IPS-15b (cell line): ENCODE results near the gene SEMA4D.

Experiments
- H3K27me3 ChIP-seq: one replicate; pipeline ENCODE4 v1.6.1; 2013; ENCODE audit warnings: low read length; ENCODE audit not compliant: control insufficient read depth, insufficient read depth
- H3K36me3 ChIP-seq: one replicate; pipeline ENCODE4 v1.6.1; 2013; ENCODE audit warnings: low read length; ENCODE audit not compliant: control insufficient read depth, insufficient read depth
- H3K4me1 ChIP-seq: one replicate; pipeline ENCODE4 v1.6.1; 2013; ENCODE audit warnings: mild to moderate bottlenecking, low read length; ENCODE audit not compliant: control insufficient read depth, insufficient read depth
- H3K4me3 ChIP-seq: one replicate; pipeline ENCODE4 v1.5.1; 2013; ENCODE audit warnings: low read depth, low read length
- H3K9ac ChIP-seq: one replicate; pipeline ENCODE4 v1.6.1; 2013; ENCODE audit warnings: low read depth, mild to moderate bottlenecking, low read length
- H3K9me3 ChIP-seq: one replicate; pipeline ENCODE4 v1.6.1; 2013; ENCODE audit warnings: mild to moderate bottlenecking, low read length; ENCODE audit not compliant: control insufficient read depth, insufficient read depth

SEMA4D gene

DNA sequence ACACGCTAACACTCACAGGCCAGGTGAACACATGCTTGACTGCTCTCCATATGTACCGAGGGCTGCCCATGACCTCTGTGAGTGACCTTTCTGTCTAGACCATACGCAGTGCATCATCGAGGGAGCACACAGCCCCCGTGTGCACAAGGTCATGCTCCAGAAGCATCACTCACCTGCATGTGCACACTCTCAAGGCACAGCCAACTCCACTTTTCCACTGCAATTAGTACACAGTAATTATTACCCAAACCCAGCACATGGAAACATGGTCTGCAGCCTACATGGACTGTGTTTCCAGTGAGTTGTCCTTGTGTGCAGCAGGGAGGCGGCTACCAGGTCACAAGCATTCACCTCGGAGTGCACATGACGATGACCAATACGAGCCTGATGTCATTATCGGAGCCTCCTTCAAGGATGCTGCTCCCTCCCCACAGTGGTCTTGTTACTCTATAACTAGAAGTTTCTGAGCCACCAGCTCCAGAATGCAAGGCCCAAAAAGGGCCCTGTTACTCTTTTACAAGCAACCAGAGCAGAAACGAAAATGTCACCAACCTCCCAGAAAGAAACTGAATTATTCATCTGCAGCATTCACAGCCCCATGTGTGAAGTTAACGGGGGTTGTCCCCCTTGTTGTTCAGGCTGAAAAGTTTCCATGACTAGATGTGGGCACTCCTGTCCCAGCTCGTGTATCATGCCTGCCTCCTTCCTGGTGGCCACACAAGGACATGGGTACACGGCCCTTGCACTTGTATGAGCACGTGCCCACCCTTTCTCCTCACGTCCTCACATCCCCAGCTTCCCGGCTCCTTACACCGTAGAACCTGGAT is 31.2 kb downstream of the SEMA4D start:
- no peaks in the 10 kb centered on the region for H3K9me3 ChIP-seq
- no peak overlapping the region for H3K9ac ChIP-seq
- peaks cover 21% of the 10 kb centered on the region for H3K4me1 ChIP-seq
- no peak overlapping the region for H3K4me3 ChIP-seq
- no peaks in the 10 kb centered on the region for H3K36me3 ChIP-seq
- no peaks in the 10 kb centered on the region for H3K27me3 ChIP-seq

DNA sequence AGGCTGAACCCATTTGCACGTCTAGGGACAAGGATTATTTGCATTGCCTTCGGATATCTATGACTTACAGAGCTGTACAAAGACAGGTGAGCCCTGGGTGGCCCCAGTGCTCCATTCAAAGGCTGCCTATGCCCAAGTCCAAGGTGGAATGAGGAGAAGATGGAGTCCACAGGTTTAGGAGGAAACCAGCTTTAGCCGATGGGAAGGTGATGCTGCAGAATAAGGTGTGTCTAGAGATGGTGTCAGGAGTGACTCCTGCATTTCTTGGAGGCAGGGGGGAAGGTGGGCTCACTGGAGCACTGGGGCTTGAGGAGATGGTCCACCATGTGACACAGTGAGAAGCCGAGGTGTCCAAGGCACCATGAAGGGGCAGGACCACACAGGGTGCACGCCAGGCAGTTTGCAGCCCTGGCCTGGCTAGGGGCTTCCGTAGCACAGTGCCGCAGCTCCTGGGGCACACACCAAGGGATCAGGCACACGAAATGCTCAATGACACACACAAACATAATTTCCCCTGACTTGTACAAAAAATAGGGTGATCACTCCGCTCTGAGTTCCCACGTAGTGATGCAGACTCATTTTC is 32.1 kb downstream of the SEMA4D start:
- no peaks in the 10 kb centered on the region for H3K36me3 ChIP-seq
- peaks cover 21% of the 10 kb centered on the region for H3K4me1 ChIP-seq
- H3K9me3 ChIP-seq: no peaks in the 10 kb centered on the region
- no peaks in the 10 kb centered on the region for H3K27me3 ChIP-seq
- H3K9ac ChIP-seq: no peak overlapping the region
- no peak overlapping the region for H3K4me3 ChIP-seq

DNA sequence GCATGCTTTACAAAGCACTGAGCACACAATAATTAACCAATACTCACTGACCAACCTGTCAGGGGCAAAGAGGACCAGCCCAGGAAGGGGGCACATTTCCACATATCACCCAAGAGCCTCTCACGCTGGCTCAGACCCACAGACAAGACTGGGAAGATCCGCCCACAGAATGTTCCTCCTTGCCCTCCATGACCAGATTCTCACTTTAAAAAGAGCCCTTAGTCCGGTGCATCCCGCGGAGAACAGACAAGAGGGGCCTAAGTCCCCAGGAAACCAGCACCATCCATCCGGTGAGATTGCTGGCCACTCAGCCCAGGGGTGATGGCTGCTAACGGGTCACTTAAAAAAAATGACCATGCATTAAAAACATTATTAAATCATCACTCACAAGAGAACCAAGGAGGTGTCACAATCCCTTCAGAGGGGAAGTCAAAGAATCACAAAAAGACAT is 32.9 kb downstream of the SEMA4D start:
- H3K36me3 ChIP-seq: no peaks in the 10 kb centered on the region

DNA sequence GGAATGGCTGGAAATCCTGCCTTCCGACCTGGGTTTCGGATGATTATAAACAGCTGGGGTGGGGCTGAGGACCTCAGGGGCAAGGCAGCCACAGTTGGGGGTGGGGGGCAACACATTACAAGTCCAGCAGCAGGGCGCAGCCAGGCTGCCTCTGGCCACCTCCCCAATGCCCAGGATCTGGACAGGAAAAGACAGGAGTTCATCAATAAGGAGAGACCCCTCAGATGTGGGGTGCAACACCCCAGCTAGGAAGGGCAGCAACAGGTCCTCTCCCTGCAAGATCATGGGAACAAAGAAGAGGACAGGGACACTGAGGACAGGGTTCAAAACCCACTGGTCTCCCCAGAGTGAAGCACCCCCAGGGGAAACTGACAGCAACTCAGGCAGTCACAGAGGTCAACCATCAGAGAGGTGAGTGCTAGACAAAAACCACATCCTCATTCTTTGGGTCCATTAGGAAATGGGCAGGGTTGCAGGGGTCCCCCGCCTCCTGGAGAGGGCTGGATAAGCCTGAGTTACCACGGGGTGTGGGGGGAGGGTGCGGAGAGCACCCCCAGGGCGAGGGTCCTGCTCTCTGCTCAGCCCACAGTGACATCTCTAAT is 33.5 kb downstream of the SEMA4D start:
- H3K36me3 ChIP-seq: no peaks in the 10 kb centered on the region
- peaks cover 26% of the 10 kb centered on the region for H3K4me1 ChIP-seq
- no peak overlapping the region for H3K4me3 ChIP-seq
- H3K27me3 ChIP-seq: no peaks in the 10 kb centered on the region
- no peak overlapping the region for H3K9ac ChIP-seq
- H3K9me3 ChIP-seq: no peaks in the 10 kb centered on the region

More for the DNA sequence above, 32.9 kb downstream of the SEMA4D start:
- Histone ChIP-seq H3K4me1 (peaks cover 27% of the 10 kb centered on the region), H3K9me3 (no peaks in the 10 kb centered on the region), H3K27me3 (no peaks in the 10 kb centered on the region), H3K4me3 (no peak overlapping the region), H3K9ac (no peak overlapping the region)

- Histone ChIP-seq H3K9ac (no peak overlapping the region), H3K36me3 (no peaks in the 10 kb centered on the region)
These were observed 34.9 kb downstream of the SEMA4D start for GRCh38 chr9:89462817-89463683.

GRCh38 chr9:89462199-89462598 is 35.7 kb downstream of the SEMA4D start:
- Histone ChIP-seq H3K9me3 (no peaks in the 10 kb centered on the region), H3K36me3 (no peaks in the 10 kb centered on the region), H3K4me3 (no peak overlapping the region), H3K4me1 (peaks cover 16% of the 10 kb centered on the region), H3K9ac (no peak overlapping the region), H3K27me3 (no peaks in the 10 kb centered on the region)

More at GRCh38 chr9:89462817-89463683, 34.9 kb downstream of the SEMA4D start:
- Histone ChIP-seq H3K9me3 (no peaks in the 10 kb centered on the region), H3K4me3 (no peak overlapping the region), H3K27me3 (no peaks in the 10 kb centered on the region), H3K4me1 (peaks cover 19% of the 10 kb centered on the region)

- H3K9ac ChIP-seq: no peak overlapping the region
- H3K4me3 ChIP-seq: no peak overlapping the region
- no peaks in the 10 kb centered on the region for H3K36me3 ChIP-seq
- peaks cover 13% of the 10 kb centered on the region for H3K4me1 ChIP-seq
- no peaks in the 10 kb centered on the region for H3K27me3 ChIP-seq
- no peaks in the 10 kb centered on the region for H3K9me3 ChIP-seq
These were observed 36.6 kb downstream of the SEMA4D start for GRCh38 chr9:89461265-89461664.

DNA sequence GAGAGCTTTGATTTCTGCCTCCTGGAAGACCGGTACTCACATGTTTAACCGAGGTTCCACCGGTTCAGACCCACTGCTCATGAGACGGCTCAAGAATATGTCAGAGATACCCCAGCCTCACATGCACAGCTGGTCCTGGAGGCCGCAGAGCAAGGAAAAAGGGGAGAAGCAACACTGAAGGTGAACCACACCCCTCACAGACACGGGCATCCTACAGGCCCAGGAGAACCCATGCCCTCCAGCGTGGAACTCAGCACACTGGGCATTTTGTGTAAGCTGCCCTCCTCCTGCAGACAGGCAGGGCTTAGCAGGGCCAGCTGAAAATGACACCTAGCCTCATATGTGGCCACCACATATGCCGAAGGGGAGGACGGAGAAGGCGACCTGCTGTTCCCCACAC is 37.4 kb downstream of the SEMA4D start:
- no peaks in the 10 kb centered on the region for H3K27me3 ChIP-seq
- H3K36me3 ChIP-seq: peaks cover 1% of the 10 kb centered on the region
- no peaks in the 10 kb centered on the region for H3K9me3 ChIP-seq
- H3K9ac ChIP-seq: no peak overlapping the region
- H3K4me3 ChIP-seq: no peak overlapping the region
- H3K4me1 ChIP-seq: peaks cover 13% of the 10 kb centered on the region

- Histone ChIP-seq H3K4me1 (peaks cover 13% of the 10 kb centered on the region), H3K9ac (no peak overlapping the region), H3K4me3 (no peak overlapping the region), H3K27me3 (no peaks in the 10 kb centered on the region), H3K36me3 (peaks cover 17% of the 10 kb centered on the region), H3K9me3 (no peaks in the 10 kb centered on the region)
These were observed 39.0 kb downstream of the SEMA4D start for GRCh38 chr9:89458768-89459496.

DNA sequence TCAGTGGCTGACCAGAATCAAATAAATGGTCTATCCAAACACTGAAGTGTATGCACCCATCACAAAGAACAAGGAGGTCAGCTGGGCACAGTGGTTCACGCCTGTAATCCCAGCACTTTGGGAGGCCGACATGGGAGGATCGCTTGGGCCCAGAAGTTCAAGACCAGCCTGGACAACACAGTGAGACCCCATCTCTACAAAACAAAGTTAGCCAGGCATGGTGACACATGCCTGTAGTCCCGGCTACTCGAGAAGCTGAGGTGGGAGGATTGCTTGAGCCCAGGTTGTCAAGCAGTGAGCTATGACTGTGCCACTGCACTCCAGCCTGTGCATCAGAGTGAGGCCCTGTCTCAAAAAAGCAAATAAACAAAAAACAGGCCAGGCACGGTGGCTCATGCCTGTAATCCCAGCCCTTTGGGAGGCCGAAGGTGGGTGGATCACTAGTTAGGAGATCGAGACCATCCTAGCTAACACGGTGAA is 40.5 kb downstream of the SEMA4D start:
- Histone ChIP-seq H3K27me3 (no peaks in the 10 kb centered on the region), H3K9me3 (no peaks in the 10 kb centered on the region), H3K4me3 (no peak overlapping the region), H3K4me1 (peaks cover 13% of the 10 kb centered on the region), H3K36me3 (peaks cover 19% of the 10 kb centered on the region), H3K9ac (no peak overlapping the region)
